Left cardiac atrium (tissue), 4 donors: ENCODE data around the gene INPP5E. TPM values are rescaled to one million over a fixed set of nuclear protein-coding genes. Genes with fewer than 3 reads are reported as not detected.
A peak's percentile ranks its signal among the peaks of the same experiment; 100 is the strongest.

Source experiments
- ATAC-seq, 2 donors: fragments of 200-7000 bp; cut with Tn5 transposase; one replicate each; pipeline ENCODE4 v1.9.1; 2020; ENCODE audit warnings: mild to moderate bottlenecking in 2 of 2, moderate library complexity in 2 of 2
- DNase-seq: peaks from one replicate; pipeline ENCODE4 v3.0.0-alpha.2; 2020
- intact Hi-C, 2 donors: fragments of 100-400 bp; cut with DNase I; formaldehyde crosslinking; loops; one replicate each; pipeline versions ENCODE4 v1.14.1 to v1.15.1; 2022 to 2023
- long read RNA-seq: library from polyadenylated mRNA; unstranded; transcript quantifications from one replicate; pipeline ENCODE4 v2.0.0, GENCODE V29; 2021
- total RNA-seq, 2 donors: library from RNA; stranded (reverse); fragmentation: NEBNext Ultra II Directional; extraction: Animal tissue kit (Norgen Biotek cat#: 25700); gene quantifications; one replicate each; pipeline ENCODE4 v1.2.1, GENCODE V29; 2021
- donor health status: DM: no; HTN: yes; CAD: no.
- donor health status: DM: no; HTN: yes; CAD: no; lungs with severe emphysema.
- donor health status: DM: yes; HTN: yes; CAD: no.
- donor health status: Dilated cardiomyopathy.

INPP5E gene, protein sequence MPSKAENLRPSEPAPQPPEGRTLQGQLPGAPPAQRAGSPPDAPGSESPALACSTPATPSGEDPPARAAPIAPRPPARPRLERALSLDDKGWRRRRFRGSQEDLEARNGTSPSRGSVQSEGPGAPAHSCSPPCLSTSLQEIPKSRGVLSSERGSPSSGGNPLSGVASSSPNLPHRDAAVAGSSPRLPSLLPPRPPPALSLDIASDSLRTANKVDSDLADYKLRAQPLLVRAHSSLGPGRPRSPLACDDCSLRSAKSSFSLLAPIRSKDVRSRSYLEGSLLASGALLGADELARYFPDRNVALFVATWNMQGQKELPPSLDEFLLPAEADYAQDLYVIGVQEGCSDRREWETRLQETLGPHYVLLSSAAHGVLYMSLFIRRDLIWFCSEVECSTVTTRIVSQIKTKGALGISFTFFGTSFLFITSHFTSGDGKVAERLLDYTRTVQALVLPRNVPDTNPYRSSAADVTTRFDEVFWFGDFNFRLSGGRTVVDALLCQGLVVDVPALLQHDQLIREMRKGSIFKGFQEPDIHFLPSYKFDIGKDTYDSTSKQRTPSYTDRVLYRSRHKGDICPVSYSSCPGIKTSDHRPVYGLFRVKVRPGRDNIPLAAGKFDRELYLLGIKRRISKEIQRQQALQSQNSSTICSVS
- total RNA-seq, result 10 to 100 TPM in 1 of 2 donors, 1 to 10 TPM in 1; 9.5 to 10.1 TPM
- long read RNA-seq, full-length matches to known transcripts, result 3 of 8 reads
- long read RNA-seq, partial matches to known transcripts, result 3 of 8 reads
- long read RNA-seq, other reads (novel, unspliced or antisense), result 2 of 8 reads

DNA sequence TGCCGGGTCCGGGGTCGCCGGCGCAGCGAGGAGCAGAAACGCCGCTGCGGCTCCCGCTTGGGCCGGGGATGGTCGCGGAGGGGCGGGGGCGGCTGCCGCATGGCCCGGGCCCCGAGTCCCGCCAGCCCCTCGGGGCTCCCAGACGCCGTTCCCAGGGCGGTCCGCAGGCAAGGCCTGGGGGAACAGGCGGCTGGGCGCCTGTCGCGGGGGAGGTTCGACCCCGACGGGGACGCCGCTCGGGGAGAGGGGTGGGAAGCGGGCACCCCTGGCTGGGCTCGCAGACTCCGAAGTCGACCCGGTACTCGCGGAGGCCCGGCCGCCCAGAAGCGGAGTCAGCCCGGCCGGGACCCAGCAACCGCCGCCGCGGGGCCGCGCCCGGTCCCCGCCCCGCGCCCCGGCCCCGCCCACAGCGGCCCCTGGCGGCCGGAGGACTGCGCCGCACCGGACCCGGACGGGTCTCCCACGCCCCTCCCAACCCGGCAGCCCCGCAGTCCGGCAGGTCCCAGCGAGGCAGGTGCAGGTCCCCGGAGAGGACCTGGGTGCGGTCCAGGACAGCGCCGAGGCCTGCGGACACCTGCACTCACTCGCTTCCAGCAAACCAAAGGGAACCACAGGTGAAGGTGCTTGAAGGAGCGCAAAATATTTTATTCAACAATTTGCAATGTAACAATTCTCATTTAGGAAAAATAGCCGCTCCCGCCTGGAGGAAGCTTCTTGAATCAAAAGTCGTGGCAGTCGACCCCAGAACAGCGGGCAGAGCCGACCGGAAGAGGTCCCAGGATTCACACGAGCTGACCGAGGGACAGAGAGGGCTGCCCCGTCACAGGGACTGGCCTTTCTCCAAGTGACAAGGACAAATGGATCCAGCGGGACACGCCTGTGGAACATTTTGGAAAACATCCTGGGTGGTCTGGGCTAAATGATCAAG is at the start of gene INPP5E:
INPP5E (minus strand) TSS at position 365 of the 928 bp plus-strand sequence. CDS start 426 bp downstream, outside the sequence.
- intact Hi-C loops, result no loop called here

DNA sequence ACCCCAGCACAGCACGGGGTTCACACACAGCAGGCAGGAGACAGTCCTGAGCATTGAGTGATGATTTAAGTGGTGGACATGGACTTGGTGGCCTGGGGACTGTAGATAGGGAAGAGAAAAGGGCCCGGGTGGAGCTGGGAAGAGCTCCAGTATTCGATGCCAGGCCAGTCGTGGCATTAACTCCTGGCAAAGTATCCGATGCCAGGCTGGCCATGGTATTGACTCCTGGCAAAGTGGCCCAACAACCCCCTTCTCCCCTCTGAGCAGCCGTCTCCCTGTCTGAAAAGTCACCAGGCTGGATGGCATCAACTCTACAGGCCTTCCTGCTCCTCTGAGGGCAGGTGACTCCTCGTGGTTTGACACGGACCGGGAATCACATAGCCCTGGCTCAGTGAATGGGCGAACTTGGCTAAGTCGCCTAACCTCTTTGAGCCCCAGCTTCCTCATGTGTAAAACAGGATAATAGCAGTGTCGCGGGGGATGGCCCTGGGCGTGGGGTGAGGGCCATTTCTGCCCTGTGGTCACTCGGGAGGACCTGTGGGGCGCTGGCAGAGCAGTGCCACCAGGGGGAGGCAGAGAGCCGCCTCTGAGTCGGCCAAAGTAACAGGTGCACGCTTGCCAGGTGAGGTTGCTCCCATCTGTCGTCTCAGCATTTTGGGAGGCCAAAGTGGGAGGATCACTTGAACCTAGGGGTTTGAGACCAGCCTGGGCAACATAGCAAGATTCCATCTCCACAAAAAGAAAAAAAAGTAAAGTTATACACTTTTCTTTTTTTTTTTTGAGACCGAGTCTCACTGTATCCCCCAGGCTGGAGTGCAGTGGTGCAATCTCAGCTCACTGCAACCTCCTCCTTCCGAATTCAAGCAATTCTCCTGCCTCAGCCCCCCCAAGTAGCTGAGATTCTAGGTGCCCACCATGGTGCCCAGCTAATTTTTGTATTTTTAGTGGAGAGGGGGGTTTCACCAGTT is 48.9 kb upstream of the INPP5E start:
- intact Hi-C loops, result loop anchor here (1.0 to 2.0 kb wide), 2 partner anchors 137 to 142 kb away; no protein-coding TSS in a partner anchor
- DNase-seq (peak; percentile 71), ATAC-seq (peak; percentile 17 to 20)

More for the DNA sequence above, at the start of gene INPP5E:
- DNase-seq, result peak; percentile 74
- ATAC-seq, result peak; percentile 87 to 92

GRCh38 chr9:136487672-136488071 is 48.0 kb upstream of the INPP5E start:
- no peak for ATAC-seq
- no peak for DNase-seq
- intact Hi-C loops, result loop anchor here (1.0 to 2.0 kb wide), 2 partner anchors 138 to 143 kb away; no protein-coding TSS in a partner anchor

- ATAC-seq (no peak), DNase-seq (no peak)
- intact Hi-C loops, result no loop called here
Observed at GRCh38 chr9:136486823-136487620, 47.4 kb upstream of the INPP5E start.

DNA sequence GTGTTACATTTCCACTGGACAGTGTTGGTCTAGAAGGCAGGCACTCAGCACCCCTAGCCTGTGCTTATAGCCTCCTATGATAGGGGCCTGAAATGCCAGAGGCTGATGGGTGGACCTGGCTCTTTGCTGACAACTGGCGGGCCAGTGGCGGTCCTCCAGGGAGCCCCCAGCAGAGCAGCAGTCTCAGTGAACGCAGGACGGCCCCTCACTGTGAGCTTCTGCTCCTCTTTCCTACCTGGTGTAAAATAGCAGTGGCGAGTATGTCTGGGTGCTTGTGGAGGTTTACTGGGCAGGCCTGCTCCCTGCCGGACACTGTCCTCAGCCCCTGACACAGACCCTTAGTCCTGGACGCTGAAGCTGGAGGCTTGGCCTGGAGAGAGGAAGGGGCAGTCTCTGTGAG is 46.5 kb upstream of the INPP5E start:
- intact Hi-C loops, result no loop called here
- ATAC-seq (no peak), DNase-seq (no peak)

- intact Hi-C loops, result no loop called here
- peak; percentile 87 for DNase-seq
- peak in 1 of 2 donors; percentile 9 for ATAC-seq
Observed at GRCh38 chr9:136485049-136486045, 45.7 kb upstream of the INPP5E start.

GRCh38 chr9:136484153-136485048 is 44.8 kb upstream of the INPP5E start:
- DNase-seq (peak; percentile 59), ATAC-seq (no peak)
- intact Hi-C loops, result no loop called here

- ATAC-seq (peak; percentile 63 to 67), DNase-seq (peak; percentile 95)
- intact Hi-C loops, result no loop called here
Observed at GRCh38 chr9:136483589-136484152, 44.0 kb upstream of the INPP5E start.

DNA sequence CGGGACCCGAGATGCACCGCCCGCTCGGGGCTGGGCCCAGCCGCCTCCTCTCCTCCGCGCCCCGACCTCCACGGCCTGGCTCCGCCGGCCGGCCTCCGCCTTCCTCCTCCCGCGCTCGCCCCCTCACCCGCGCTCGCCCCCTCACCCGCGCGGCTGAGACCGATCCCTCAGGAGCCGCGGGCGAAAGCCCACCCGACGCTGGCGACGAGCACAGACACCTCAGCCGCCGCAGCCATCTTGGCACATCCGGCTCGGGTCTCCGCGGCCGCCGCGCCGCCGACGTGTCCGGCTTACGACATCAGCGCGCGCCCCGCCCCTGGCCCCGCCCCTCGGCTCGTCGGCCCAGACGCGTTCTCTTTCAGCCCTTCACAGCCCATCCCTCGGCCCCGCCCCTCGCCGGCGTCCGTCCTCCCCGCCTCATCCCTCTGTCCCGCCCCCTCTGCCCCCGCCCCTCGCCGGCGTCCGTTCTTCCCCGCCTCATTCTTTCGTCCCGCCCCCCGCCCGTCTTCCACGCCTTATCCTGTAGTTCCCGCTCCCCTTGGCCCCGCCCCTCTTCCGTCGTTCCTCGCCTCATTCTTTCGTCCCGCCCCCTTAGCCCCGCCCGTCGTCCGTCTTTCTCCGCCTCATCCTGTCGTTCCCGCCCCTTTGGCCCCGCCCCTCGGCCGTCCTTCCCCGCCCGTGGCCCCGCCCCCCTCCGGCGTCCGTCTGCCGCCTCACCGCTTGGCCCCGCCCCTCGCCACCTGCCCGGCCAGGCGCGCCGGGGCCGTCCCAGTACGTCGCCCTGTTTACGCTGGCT is 43.3 kb upstream of the INPP5E start, which contains the start of gene SEC16A:
SEC16A (minus strand) TSS at position 248 of the 796 bp plus-strand sequence. CDS start 5,425 bp downstream, outside the sequence.
- ATAC-seq, result peak; percentile 85 to 88
- intact Hi-C loops, result no loop called here
- DNase-seq, result peak; percentile 100

GRCh38 chr9:136482046-136482792 is 42.6 kb upstream of the INPP5E start:
- no peak for DNase-seq
- intact Hi-C loops, result no loop called here
- ATAC-seq, result no peak

GRCh38 chr9:136481558-136481957 is 41.9 kb upstream of the INPP5E start:
- DNase-seq (no peak), ATAC-seq (no peak)
- intact Hi-C loops, result no loop called here

- intact Hi-C loops, result no loop called here
- no peak for ATAC-seq
- DNase-seq, result no peak
Observed at GRCh38 chr9:136476369-136477150, 36.9 kb upstream of the INPP5E start.
